Adrenal gland (tissue), 5 donors: ENCODE results near the gene ZBTB7C.

Experiments
- CTCF ChIP-seq, 6 experiments: fragments of 450-650 bp in 4 of 6; fragments of 200-600 bp in 2 of 6; sonication (generic) in 1 of 6; IDR thresholded peaks; 1 replicate in 5 of 6; 2 replicates in 1 of 6; pipeline versions ENCODE4 v1.5.1 to v1.8.0; 2016 to 2021; ENCODE audit warnings: antibody characterized with exemption in 6 of 6, mild to moderate bottlenecking in 2 of 6, moderate library complexity in 1 of 6
- POLR2A ChIP-seq, 2 donors: fragments of 450-650 bp; IDR thresholded peaks; one replicate each; pipeline ENCODE4 v1.6.1; 2017; ENCODE audit warnings: antibody characterized with exemption in 2 of 2, mild to moderate bottlenecking in 2 of 2, moderate library complexity in 1 of 2
- donor health status: DM: no; HTN: no; CAD: no.

- no peak for TF ChIP-seq CTCF (IDR thresholded peaks at IDR 0.05)
- TF ChIP-seq POLR2A (IDR thresholded peaks at IDR 0.05) = no peak
Measured at GRCh38 chr18:48200631-48201336, 208.4 kb downstream of the ZBTB7C start.
